Endothelial cell of umbilical vein (primary cell): Measurements from ENCODE around the gene SNRNP27. TPM values are rescaled to one million over a fixed set of nuclear protein-coding genes. Genes with fewer than 3 reads are reported as not detected.

Experiments
- BruUV-seq: library from RNA; stranded (reverse); fragments of 400-500 nt; replicated peaks from 2 replicates; lab custom pipeline; 2021; lab: Mats Ljungman, UMichigan
- CTCF ChIA-PET: fragments of 300-600, 350-600 bp; sonication (Branson Sonifier 250); formaldehyde crosslinking; loops from one replicate; lab custom pipeline; 2021; ENCODE audit warnings: antibody characterized with exemption, inconsistent platforms; lab: Charles Lee
- POLR2A ChIA-PET: fragments of 300-600, 350-600 bp; sonication (Branson Sonifier 250); formaldehyde crosslinking; loops from one replicate; lab custom pipeline; 2021; ENCODE audit warnings: antibody characterized with exemption, inconsistent platforms; lab: Charles Lee
- DNase-seq: peaks from one replicate; pipeline ENCODE4 v3.0.0-alpha.2; 2011; ENCODE audit warnings: low read depth, low spot score
- FAIRE-seq: peaks from 2 replicates; lab custom pipeline; 2011; peaks lifted over from hg19 to GRCh38; lab: Jason Lieb, UNC
- H2AFZ ChIP-seq: 2 replicates; pipeline ENCODE4 v1.6.0; 2012; ENCODE audit warnings: low read depth, low read length, control low read depth, inconsistent platforms
- H3K27ac ChIP-seq: 2 replicates; pipeline ENCODE4 v1.5.1; 2011; ENCODE audit warnings: low read depth, mild to moderate bottlenecking, control low read depth, low read length, moderate library complexity; ENCODE audit not compliant: insufficient read depth
- H3K27me3 ChIP-seq, 2 experiments: 2 replicates each; pipeline versions ENCODE4 v1.6.0 to v1.6.1; 2011; ENCODE audit warnings: low read length in 2 of 2, mixed read lengths in 1 of 2; ENCODE audit not compliant: control insufficient read depth in 2 of 2, insufficient read depth in 2 of 2
- H3K36me3 ChIP-seq, 2 experiments: 2 replicates in 1 of 2; 3 replicates in 1 of 2; pipeline ENCODE4 v1.5.1; 2011; ENCODE audit warnings: low read length in 2 of 2, mild to moderate bottlenecking in 1 of 2, moderate library complexity in 1 of 2; ENCODE audit not compliant: control insufficient read depth in 2 of 2, insufficient read depth in 2 of 2; ENCODE audit errors: extremely low read depth in 1 of 2
- H3K4me1 ChIP-seq: 3 replicates; pipeline ENCODE4 v1.5.1; 2011; ENCODE audit warnings: mild to moderate bottlenecking, low read length; ENCODE audit not compliant: control insufficient read depth, insufficient read depth; ENCODE audit errors: extremely low read depth
- H3K4me2 ChIP-seq: 2 replicates; pipeline ENCODE4 v1.6.1; 2011; ENCODE audit warnings: low read length, control low read depth, mixed read lengths; ENCODE audit not compliant: insufficient read depth
- H3K4me3 ChIP-seq, 3 experiments: fragments of 200-600 bp in 1 of 3; sonication (generic), shearing (Covaris generic) in 1 of 3; replicated peaks in 1 of 3; 2 replicates each; pipeline ENCODE4 v1.5.1; 2011 to 2016; ENCODE audit warnings: control low read depth in 3 of 3, low read length in 3 of 3, mild to moderate bottlenecking in 2 of 3, inconsistent platforms in 1 of 3, low read depth in 1 of 3, moderate library complexity in 1 of 3; ENCODE audit not compliant: insufficient read depth in 1 of 3
- H3K79me2 ChIP-seq: 2 replicates; pipeline ENCODE4 v1.6.0; 2012; ENCODE audit warnings: low read length, inconsistent platforms; ENCODE audit not compliant: control insufficient read depth, insufficient read depth
- H3K9ac ChIP-seq: replicated peaks from 2 replicates; pipeline ENCODE3; 2011; ENCODE audit warnings: low read length, control low read depth; ENCODE audit not compliant: insufficient read depth; ENCODE audit errors: extremely low read depth
- H3K9me1 ChIP-seq: replicated peaks from 3 replicates; pipeline ENCODE4 v1.6.0; 2011; ENCODE audit warnings: mild to moderate bottlenecking, low read length; ENCODE audit not compliant: control insufficient read depth, insufficient read depth; ENCODE audit errors: extremely low read depth
- H3K9me3 ChIP-seq: replicated peaks from 2 replicates; pipeline ENCODE4 v1.5.1; 2012; ENCODE audit warnings: low read length, inconsistent platforms; ENCODE audit not compliant: control insufficient read depth, insufficient read depth
- H4K20me1 ChIP-seq: replicated peaks from 2 replicates; pipeline ENCODE3; 2011; ENCODE audit warnings: mild to moderate bottlenecking, low read length; ENCODE audit not compliant: control insufficient read depth, insufficient read depth; ENCODE audit errors: extremely low read depth
- EZH2 ChIP-seq: IDR thresholded peaks from 2 replicates; pipeline ENCODE4 v1.6.1; 2012; ENCODE audit warnings: borderline replicate concordance, low read depth, mild to moderate bottlenecking, moderate library complexity, low read length, inconsistent platforms; ENCODE audit not compliant: severe bottlenecking
- FOS ChIP-seq: IDR thresholded peaks from 2 replicates; pipeline ENCODE4 v1.6.1; 2011; ENCODE audit warnings: mild to moderate bottlenecking, low read length, moderate library complexity, borderline replicate concordance; ENCODE audit not compliant: insufficient read depth
- GATA2 ChIP-seq: IDR thresholded peaks from 2 replicates; pipeline ENCODE4 v1.7.0; 2011; ENCODE audit warnings: low read depth, mild to moderate bottlenecking, moderate library complexity, mixed read lengths, low read length; ENCODE audit not compliant: insufficient read length, insufficient read depth
- POLR2A ChIP-seq: IDR thresholded peaks from 2 replicates; pipeline ENCODE4 v1.6.1; 2012; ENCODE audit warnings: low read depth, mild to moderate bottlenecking, control low read depth, low read length
- dilution Hi-C: fragments of 300-500 bp; cut with MboI; formaldehyde crosslinking; loops from one replicate; pipeline ENCODE4 v1.15.0; 2019; ENCODE audit warnings: low sequenced_read_pairs; ENCODE audit not compliant: extremely low pct_ligation_motif_present
- intact Hi-C: fragments of 100-400 bp; cut with micrococcal nuclease; formaldehyde crosslinking; loops from one replicate; pipeline ENCODE4 v1.10.0; 2022
- polyA plus RNA-seq, 4 experiments: library from polyadenylated mRNA; depleted of rRNA in 3 of 4; stranded (reverse) in 3 of 4; unstranded in 1 of 4; fragments of >200 nt; gene quantifications; 2 replicates each; pipeline versions ENCODE4 v1.2.1 to v1.2.3, GENCODE V29; 2011 to 2012; ENCODE audit warnings: missing spikeins in 1 of 4
- total RNA-seq: library from RNA; stranded (reverse); gene quantifications from 2 replicates; pipeline ENCODE4 v1.2.3, GENCODE V29; 2021
- TF ChIP-seq, protein P1 (sequence below), 2 donors: IDR thresholded peaks; 1 replicate in 1 of 2; 2 replicates in 1 of 2; pipeline ENCODE4 v1.5.1; 2011; ENCODE audit warnings: low read length in 2 of 2, mild to moderate bottlenecking in 2 of 2, moderate library complexity in 2 of 2, control low read depth in 1 of 2, inconsistent platforms in 1 of 2, low read depth in 1 of 2; ENCODE audit not compliant: insufficient read depth in 1 of 2; ENCODE audit errors: extremely low read depth in 1 of 2
- TF ChIP-seq, protein P2 (sequence below): IDR thresholded peaks from 2 replicates; pipeline ENCODE4 v1.6.1; 2011; ENCODE audit not compliant: insufficient read depth, insufficient read length

Gene SNRNP27
- total and polyA plus RNA-seq, 2 donors (not counting 3 experiments of a cell fraction or from before 2014, with no cell fraction given): 12.7 to 50.6 TPM

DNA sequence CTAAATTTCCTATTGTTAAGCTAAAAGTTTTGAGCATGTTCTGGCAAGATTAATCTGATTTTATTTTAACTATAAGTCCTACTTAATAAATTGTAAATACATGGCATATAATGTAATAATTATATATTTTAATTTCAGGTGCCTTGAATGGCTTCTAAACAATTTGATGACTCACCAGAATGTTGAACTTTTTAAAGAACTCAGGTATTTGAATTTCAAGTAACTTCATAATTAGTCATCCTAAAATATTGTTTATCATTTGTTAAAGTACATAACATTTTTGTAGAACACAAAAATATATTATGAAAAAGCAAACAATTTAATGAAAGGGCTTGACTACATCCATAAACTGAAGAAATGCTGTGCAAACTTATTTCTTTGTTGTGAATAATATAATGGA lies 49.8 kb upstream of the SNRNP27 start:
- TF ChIP-seq, protein P1, sequence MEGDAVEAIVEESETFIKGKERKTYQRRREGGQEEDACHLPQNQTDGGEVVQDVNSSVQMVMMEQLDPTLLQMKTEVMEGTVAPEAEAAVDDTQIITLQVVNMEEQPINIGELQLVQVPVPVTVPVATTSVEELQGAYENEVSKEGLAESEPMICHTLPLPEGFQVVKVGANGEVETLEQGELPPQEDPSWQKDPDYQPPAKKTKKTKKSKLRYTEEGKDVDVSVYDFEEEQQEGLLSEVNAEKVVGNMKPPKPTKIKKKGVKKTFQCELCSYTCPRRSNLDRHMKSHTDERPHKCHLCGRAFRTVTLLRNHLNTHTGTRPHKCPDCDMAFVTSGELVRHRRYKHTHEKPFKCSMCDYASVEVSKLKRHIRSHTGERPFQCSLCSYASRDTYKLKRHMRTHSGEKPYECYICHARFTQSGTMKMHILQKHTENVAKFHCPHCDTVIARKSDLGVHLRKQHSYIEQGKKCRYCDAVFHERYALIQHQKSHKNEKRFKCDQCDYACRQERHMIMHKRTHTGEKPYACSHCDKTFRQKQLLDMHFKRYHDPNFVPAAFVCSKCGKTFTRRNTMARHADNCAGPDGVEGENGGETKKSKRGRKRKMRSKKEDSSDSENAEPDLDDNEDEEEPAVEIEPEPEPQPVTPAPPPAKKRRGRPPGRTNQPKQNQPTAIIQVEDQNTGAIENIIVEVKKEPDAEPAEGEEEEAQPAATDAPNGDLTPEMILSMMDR (IDR thresholded peaks at IDR 0.05; ENCODE audit: extremely low read depth in 1 of 2, insufficient read depth in 1 of 2, low read depth in 1 of 2, low read length in 2 of 2): no peak
- TF ChIP-seq POLR2A (no peak), FOS (no peak), GATA2 (no peak), EZH2 (no peak)
- TF ChIP-seq, protein P2, sequence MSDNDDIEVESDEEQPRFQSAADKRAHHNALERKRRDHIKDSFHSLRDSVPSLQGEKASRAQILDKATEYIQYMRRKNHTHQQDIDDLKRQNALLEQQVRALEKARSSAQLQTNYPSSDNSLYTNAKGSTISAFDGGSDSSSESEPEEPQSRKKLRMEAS: no peak
- no peak for FAIRE-seq
- intact Hi-C loops: no loop called here

More for the DNA sequence above, 49.8 kb upstream of the SNRNP27 start:
- no peak overlapping the region for H3K4me3 ChIP-seq
- H3K36me3 ChIP-seq: peaks cover 2 to 6% of the 10 kb centered on the region in 2 experiments
- no peak overlapping the region for H3K9ac ChIP-seq
- no peaks in the 10 kb centered on the region for H4K20me1 ChIP-seq
- no peak overlapping the region for H2AFZ ChIP-seq
- dilution Hi-C loops: no loop called here
- H3K27me3 ChIP-seq: no peaks in the 10 kb centered on the region
- ChIA-PET CTCF (no interaction called here), POLR2A (no interaction called here)
- H3K27ac ChIP-seq: no peak overlapping the region
- no peaks in the 10 kb centered on the region for H3K9me1 ChIP-seq
- BruUV-seq: no TSS peak
- no peaks in the 10 kb centered on the region for H3K79me2 ChIP-seq
- H3K4me1 ChIP-seq: peaks cover 6% of the 10 kb centered on the region
- DNase-seq: no peak
- no peaks in the 10 kb centered on the region for H3K9me3 ChIP-seq
- H3K4me2 ChIP-seq: no peak overlapping the region
